ENCODE measurements around the gene ARFGEF3.

DNA sequence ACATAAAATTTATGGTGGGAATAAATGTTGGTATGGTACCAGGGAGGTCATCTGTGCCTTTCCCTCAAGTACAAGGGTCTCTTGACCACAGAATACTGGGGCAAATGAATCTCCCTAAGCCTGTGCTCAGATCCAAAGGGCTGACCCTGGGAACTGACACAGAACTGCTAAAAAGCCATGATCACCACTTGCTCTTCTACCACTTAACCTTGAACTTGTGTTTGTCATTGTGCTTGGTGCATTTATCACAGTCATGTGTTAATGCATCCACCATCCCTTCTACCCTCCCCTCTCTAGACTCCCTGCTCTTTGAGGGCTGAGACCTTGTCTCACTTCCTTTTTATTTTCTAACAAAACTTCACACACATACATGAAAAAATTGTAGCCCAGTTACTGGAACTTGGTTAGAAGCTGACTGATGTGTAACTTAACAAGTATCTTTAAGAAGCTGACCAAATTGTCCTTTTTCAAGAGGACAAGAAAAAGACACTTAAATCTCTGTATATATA is 102.7 kb downstream of the ARFGEF3 start:
- TF ChIP-seq, protein P1, sequence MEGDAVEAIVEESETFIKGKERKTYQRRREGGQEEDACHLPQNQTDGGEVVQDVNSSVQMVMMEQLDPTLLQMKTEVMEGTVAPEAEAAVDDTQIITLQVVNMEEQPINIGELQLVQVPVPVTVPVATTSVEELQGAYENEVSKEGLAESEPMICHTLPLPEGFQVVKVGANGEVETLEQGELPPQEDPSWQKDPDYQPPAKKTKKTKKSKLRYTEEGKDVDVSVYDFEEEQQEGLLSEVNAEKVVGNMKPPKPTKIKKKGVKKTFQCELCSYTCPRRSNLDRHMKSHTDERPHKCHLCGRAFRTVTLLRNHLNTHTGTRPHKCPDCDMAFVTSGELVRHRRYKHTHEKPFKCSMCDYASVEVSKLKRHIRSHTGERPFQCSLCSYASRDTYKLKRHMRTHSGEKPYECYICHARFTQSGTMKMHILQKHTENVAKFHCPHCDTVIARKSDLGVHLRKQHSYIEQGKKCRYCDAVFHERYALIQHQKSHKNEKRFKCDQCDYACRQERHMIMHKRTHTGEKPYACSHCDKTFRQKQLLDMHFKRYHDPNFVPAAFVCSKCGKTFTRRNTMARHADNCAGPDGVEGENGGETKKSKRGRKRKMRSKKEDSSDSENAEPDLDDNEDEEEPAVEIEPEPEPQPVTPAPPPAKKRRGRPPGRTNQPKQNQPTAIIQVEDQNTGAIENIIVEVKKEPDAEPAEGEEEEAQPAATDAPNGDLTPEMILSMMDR (IDR thresholded peaks at IDR 0.05) = no peak
- TF ChIP-seq POLR2A (IDR thresholded peaks at IDR 0.05) = no peak
- no peak for TF ChIP-seq POLR2AphosphoS5 (IDR thresholded peaks at IDR 0.05)
- no peak for TF ChIP-seq EP300 (IDR thresholded peaks at IDR 0.05; ENCODE audit: low read depth)
